Keratinocyte (primary cell): ENCODE results near the gene ANKRD1. TPM values are rescaled to one million over a fixed set of nuclear protein-coding genes. Genes with fewer than 3 reads are reported as not detected.

Source experiments
- DNase-seq: peaks from one replicate; pipeline ENCODE4 v3.0.0-alpha.2; 2011; ENCODE audit warnings: low read depth, missing footprints, low spot score
- FAIRE-seq: peaks from 2 replicates; lab custom pipeline; 2011; peaks lifted over from hg19 to GRCh38; lab: Jason Lieb, UNC
- H2AFZ ChIP-seq: 2 replicates; pipeline ENCODE4 v1.6.0; 2012; ENCODE audit warnings: low read length, control low read depth, inconsistent platforms; ENCODE audit not compliant: control insufficient read depth
- H3K27ac ChIP-seq: 2 replicates; pipeline ENCODE4 v1.5.1; 2011; ENCODE audit warnings: low read length; ENCODE audit not compliant: control insufficient read depth, insufficient read depth
- H3K27me3 ChIP-seq: 3 replicates; pipeline ENCODE4 v1.6.0; 2011; ENCODE audit warnings: low read length; ENCODE audit not compliant: control insufficient read depth, insufficient read depth; ENCODE audit errors: extremely low read depth
- H3K36me3 ChIP-seq, 2 experiments: 2 replicates in 1 of 2; 3 replicates in 1 of 2; pipeline ENCODE4 v1.5.1; 2011; ENCODE audit warnings: low read length in 2 of 2, mild to moderate bottlenecking in 1 of 2; ENCODE audit not compliant: control insufficient read depth in 2 of 2, insufficient read depth in 2 of 2; ENCODE audit errors: extremely low read depth in 1 of 2
- H3K4me1 ChIP-seq: 3 replicates; pipeline ENCODE4 v1.5.1; 2011; ENCODE audit warnings: low read length; ENCODE audit not compliant: control insufficient read depth, insufficient read depth; ENCODE audit errors: extremely low read depth
- H3K4me2 ChIP-seq: 3 replicates; pipeline ENCODE4 v1.6.0; 2011; ENCODE audit warnings: low read depth, low read length; ENCODE audit not compliant: control insufficient read depth, insufficient read depth; ENCODE audit errors: extremely low read depth
- H3K4me3 ChIP-seq, 3 experiments: fragments of 200-600 bp in 1 of 3; sonication (generic) in 1 of 3; 2 replicates in 2 of 3; 3 replicates in 1 of 3; pipeline ENCODE4 v1.5.1; 2011 to 2016; ENCODE audit warnings: low read length in 3 of 3, mild to moderate bottlenecking in 3 of 3, control low read depth in 2 of 3, inconsistent platforms in 1 of 3, low read depth in 1 of 3, mixed read lengths in 1 of 3, mixed run types in 1 of 3, moderate library complexity in 1 of 3; ENCODE audit not compliant: control insufficient read depth in 2 of 3, insufficient read depth in 2 of 3; ENCODE audit errors: extremely low read depth in 1 of 3
- H3K79me2 ChIP-seq: 2 replicates; pipeline ENCODE4 v1.6.0; 2012; ENCODE audit warnings: low read length; ENCODE audit not compliant: control insufficient read depth, insufficient read depth
- H3K9ac ChIP-seq: 3 replicates; pipeline ENCODE4 v1.6.0; 2011; ENCODE audit warnings: low read length; ENCODE audit not compliant: control insufficient read depth, insufficient read depth; ENCODE audit errors: extremely low read depth
- H3K9me1 ChIP-seq: 3 replicates; pipeline ENCODE4 v1.6.0; 2011; ENCODE audit warnings: low read length; ENCODE audit not compliant: control insufficient read depth, insufficient read depth; ENCODE audit errors: extremely low read depth
- H3K9me3 ChIP-seq: 2 replicates; pipeline ENCODE4 v1.5.1; 2012; ENCODE audit warnings: low read depth, low read length; ENCODE audit not compliant: control insufficient read depth
- H4K20me1 ChIP-seq: 3 replicates; pipeline ENCODE4 v1.6.0; 2011; ENCODE audit warnings: low read length; ENCODE audit not compliant: control insufficient read depth, insufficient read depth; ENCODE audit errors: extremely low read depth
- EZH2 ChIP-seq: IDR thresholded peaks from one replicate; pipeline ENCODE4 v1.6.1; 2012; ENCODE audit warnings: inconsistent platforms, mild to moderate bottlenecking, low read length, moderate library complexity
- dilution Hi-C: fragments of 300-500 bp; cut with MboI; formaldehyde crosslinking; loops from one replicate; pipeline ENCODE4 v1.7.0; 2020; ENCODE audit warnings: low sequenced_read_pairs; ENCODE audit not compliant: extremely low pct_ligation_motif_present
- polyA plus RNA-seq, 5 experiments: library from polyadenylated mRNA; depleted of rRNA in 3 of 5; stranded (reverse) in 3 of 5; stranded (forward) in 1 of 5; unstranded in 1 of 5; fragments of >200 nt; gene quantifications; 1 replicate in 1 of 5; 2 replicates in 3 of 5; 3 replicates in 1 of 5; pipeline versions ENCODE4 v1.2.1 to v1.2.3, GENCODE V29; 2011 to 2012; ENCODE audit warnings: missing spikeins in 2 of 5, low read depth in 1 of 5, low replicate concordance in 1 of 5
- TF ChIP-seq, protein P1 (sequence below), 3 experiments: IDR thresholded peaks in 1 of 3; conservative IDR thresholded peaks in 1 of 3; optimal IDR thresholded peaks in 1 of 3; 2 replicates in 2 of 3; 3 replicates in 1 of 3; pipeline versions ENCODE3 to v1.5.1; 2011; ENCODE audit warnings: low read length in 3 of 3, mild to moderate bottlenecking in 3 of 3, moderate library complexity in 2 of 3, control low read depth in 1 of 3, inconsistent platforms in 1 of 3; ENCODE audit not compliant: insufficient read depth in 2 of 3; ENCODE audit errors: extremely low read depth in 1 of 3

Gene ANKRD1
- polyA plus RNA-seq, 1 donor (not counting 4 experiments of a cell fraction or from before 2014, with no cell fraction given), result 0.07 TPM

DNA sequence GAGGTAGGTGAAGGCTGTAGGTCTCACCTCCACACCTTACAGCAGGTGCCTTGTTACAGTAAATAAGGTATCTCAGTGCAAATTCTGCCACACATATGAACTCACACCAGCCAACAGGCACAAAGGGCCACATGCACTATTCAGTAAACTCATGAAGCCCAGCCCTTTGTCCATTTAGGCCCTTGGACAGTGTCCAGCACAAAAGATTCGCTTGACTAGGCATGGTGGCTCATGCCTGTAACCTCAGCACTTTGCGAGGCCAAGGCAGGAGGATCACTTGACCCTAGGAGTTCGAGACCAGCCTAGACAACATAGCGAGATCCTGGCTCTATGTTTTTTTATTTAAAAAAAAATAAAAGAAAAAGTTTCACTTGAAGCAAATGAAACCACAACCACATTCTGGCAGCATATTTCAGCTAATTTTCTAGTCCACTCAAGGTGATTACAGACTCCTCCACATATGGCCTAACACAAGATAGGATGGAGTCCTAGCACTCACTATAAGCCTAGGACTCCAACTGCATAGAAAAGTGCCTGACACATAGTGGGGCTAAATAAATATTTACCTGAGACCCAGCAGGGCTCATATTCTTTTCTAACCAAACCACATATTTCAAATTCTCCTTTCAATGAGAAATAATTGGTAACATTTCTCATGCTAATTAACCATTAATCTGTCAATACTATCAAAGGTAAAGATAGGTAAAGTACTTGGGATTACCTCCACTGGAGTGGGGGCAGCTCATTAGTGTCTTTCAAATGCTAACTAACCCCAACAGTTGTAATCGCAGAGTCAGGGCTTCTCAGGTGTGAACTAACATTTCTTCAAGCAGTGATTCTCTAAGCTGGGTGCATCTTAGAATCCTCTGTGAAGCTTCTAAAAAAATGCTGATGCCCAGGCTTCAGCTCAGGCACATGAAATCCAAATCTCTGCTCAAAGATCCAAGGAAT is 4.5 kb upstream of the ANKRD1 start:
- H3K9me3 ChIP-seq, result no peaks in the 10 kb centered on the region
- H3K36me3 ChIP-seq, result no peaks in the 10 kb centered on the region
- no peak overlapping the region for H3K4me2 ChIP-seq
- TF ChIP-seq EZH2, result no peak
- TF ChIP-seq, protein P1, sequence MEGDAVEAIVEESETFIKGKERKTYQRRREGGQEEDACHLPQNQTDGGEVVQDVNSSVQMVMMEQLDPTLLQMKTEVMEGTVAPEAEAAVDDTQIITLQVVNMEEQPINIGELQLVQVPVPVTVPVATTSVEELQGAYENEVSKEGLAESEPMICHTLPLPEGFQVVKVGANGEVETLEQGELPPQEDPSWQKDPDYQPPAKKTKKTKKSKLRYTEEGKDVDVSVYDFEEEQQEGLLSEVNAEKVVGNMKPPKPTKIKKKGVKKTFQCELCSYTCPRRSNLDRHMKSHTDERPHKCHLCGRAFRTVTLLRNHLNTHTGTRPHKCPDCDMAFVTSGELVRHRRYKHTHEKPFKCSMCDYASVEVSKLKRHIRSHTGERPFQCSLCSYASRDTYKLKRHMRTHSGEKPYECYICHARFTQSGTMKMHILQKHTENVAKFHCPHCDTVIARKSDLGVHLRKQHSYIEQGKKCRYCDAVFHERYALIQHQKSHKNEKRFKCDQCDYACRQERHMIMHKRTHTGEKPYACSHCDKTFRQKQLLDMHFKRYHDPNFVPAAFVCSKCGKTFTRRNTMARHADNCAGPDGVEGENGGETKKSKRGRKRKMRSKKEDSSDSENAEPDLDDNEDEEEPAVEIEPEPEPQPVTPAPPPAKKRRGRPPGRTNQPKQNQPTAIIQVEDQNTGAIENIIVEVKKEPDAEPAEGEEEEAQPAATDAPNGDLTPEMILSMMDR (optimal IDR thresholded peaks at IDR 0.05 in 1 of 3, IDR thresholded peaks at IDR 0.05 in 1 of 3, conservative IDR thresholded peaks at IDR 0.05 in 1 of 3; ENCODE audit: extremely low read depth in 1 of 3, insufficient read depth in 2 of 3, low read length in 3 of 3), result no peak
- H3K9me1 ChIP-seq, result no peaks in the 10 kb centered on the region
- no peaks in the 10 kb centered on the region for H4K20me1 ChIP-seq
- no peak overlapping the region for H3K27ac ChIP-seq
- no peak overlapping the region for H3K9ac ChIP-seq
- dilution Hi-C loops, result no loop called here
- FAIRE-seq (no peak), DNase-seq (no peak)
- H3K79me2 ChIP-seq, result no peaks in the 10 kb centered on the region
- H2AFZ ChIP-seq, result no peak overlapping the region
- peaks cover 11% of the 10 kb centered on the region for H3K4me1 ChIP-seq
- H3K4me3 ChIP-seq, result no peak overlapping the region
- H3K27me3 ChIP-seq, result no peaks in the 10 kb centered on the region

DNA sequence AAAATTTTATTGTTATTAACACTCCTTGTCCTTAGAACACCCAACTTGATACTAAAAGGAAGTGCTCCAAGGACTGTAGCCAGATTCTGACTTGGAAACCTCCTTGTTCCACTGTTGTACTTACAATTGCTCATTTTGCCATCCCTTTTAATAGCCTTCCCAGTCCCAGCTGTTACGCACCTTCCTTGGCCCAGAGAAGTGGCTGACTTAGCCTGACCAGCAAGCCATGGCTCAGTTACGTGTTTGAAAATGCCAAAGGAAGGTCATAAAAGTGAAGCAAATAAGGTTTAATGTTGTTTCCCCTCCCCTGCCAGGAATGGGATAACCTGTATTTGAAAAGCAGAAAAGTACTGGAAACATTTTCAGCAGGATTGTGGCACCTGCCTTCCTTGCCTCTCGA is 3.7 kb upstream of the ANKRD1 start:
- DNase-seq, result no peak
- Histone ChIP-seq H3K27ac (no peak overlapping the region), H3K9ac (no peak overlapping the region), H3K4me3 (no peak overlapping the region), H3K36me3 (no peaks in the 10 kb centered on the region), H3K9me1 (no peaks in the 10 kb centered on the region), H3K9me3 (no peaks in the 10 kb centered on the region), H4K20me1 (no peaks in the 10 kb centered on the region), H3K4me2 (no peak overlapping the region), H3K4me1 (peaks cover 6% of the 10 kb centered on the region), H3K79me2 (no peaks in the 10 kb centered on the region), H3K27me3 (no peaks in the 10 kb centered on the region), H2AFZ (no peak overlapping the region)
- TF ChIP-seq EZH2, result no peak
- TF ChIP-seq, protein P1 (optimal IDR thresholded peaks at IDR 0.05 in 1 of 3, IDR thresholded peaks at IDR 0.05 in 1 of 3, conservative IDR thresholded peaks at IDR 0.05 in 1 of 3; ENCODE audit: extremely low read depth in 1 of 3, insufficient read depth in 2 of 3, low read length in 3 of 3), result no peak
- FAIRE-seq, result no peak
- dilution Hi-C loops, result no loop called here
